Lower leg skin (tissue), 3 donors: ENCODE results near the gene HLA-C.

ENCODE experiments used
- CTCF ChIP-seq, 3 donors: fragments of 450-650 bp; IDR thresholded peaks; one replicate each; pipeline ENCODE4 v1.5.1; 2016; ENCODE audit warnings: antibody characterized with exemption in 3 of 3, mild to moderate bottlenecking in 3 of 3, moderate library complexity in 2 of 3
- POLR2A ChIP-seq, 2 donors: fragments of 450-650 bp; IDR thresholded peaks; one replicate each; pipeline ENCODE4 v1.6.1; 2016 to 2017; ENCODE audit warnings: antibody characterized with exemption in 2 of 2, mild to moderate bottlenecking in 1 of 2, moderate library complexity in 1 of 2

DNA sequence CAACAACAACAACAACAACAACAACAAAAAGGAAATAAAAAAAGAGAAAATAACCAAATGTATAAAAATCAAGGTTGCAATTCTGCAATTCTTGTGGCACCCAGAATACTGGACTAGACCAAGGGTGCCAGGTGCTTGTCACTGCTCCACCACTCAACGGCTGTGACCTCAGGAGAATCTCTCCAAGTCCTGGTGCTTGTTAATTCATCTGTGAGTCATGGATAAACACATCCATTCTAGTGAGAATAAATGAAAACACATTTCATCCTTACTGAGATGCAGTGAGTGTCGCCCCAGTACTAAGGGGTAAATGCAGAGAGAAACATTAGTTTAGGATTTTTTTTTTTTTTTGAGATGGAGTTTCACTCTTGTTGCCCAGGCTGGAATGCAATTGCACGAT is 32.0 kb downstream of the HLA-C start:
- TF ChIP-seq CTCF (IDR thresholded peaks at IDR 0.05) (no peak), POLR2A (IDR thresholded peaks at IDR 0.05) (no peak)
